GM12873 (cell line): ENCODE measurements around the gene LRRTM2.

Experiments used
- TF ChIP-seq, protein P1 (sequence below): IDR thresholded peaks from 2 replicates; pipeline ENCODE4 v1.5.1; 2012; ENCODE audit warnings: low read depth, mild to moderate bottlenecking, moderate library complexity, low read length, control low read depth; ENCODE audit not compliant: insufficient read depth; ENCODE audit errors: missing control alignments

LRRTM2 gene

DNA sequence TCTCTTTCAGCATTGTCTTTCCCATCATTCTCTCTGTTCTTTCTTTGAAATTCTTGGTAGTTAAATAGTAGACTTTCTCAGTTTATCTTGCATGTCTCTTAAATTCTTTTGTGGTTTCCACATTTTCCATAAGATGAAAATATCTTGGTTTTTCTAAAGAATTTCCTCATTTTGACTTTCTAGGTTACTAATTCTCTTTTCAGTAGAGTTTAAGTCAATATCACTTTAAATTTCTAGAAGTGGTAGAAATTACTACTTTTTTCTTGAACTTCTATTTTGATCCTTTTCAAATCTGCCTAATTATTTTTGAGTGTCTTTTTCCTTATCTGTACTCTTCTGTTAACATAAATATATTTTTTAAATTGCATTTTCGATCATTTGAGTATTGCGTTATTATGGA is 23.6 kb upstream of the LRRTM2 start:
- TF ChIP-seq, protein P1, sequence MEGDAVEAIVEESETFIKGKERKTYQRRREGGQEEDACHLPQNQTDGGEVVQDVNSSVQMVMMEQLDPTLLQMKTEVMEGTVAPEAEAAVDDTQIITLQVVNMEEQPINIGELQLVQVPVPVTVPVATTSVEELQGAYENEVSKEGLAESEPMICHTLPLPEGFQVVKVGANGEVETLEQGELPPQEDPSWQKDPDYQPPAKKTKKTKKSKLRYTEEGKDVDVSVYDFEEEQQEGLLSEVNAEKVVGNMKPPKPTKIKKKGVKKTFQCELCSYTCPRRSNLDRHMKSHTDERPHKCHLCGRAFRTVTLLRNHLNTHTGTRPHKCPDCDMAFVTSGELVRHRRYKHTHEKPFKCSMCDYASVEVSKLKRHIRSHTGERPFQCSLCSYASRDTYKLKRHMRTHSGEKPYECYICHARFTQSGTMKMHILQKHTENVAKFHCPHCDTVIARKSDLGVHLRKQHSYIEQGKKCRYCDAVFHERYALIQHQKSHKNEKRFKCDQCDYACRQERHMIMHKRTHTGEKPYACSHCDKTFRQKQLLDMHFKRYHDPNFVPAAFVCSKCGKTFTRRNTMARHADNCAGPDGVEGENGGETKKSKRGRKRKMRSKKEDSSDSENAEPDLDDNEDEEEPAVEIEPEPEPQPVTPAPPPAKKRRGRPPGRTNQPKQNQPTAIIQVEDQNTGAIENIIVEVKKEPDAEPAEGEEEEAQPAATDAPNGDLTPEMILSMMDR: no peak

DNA sequence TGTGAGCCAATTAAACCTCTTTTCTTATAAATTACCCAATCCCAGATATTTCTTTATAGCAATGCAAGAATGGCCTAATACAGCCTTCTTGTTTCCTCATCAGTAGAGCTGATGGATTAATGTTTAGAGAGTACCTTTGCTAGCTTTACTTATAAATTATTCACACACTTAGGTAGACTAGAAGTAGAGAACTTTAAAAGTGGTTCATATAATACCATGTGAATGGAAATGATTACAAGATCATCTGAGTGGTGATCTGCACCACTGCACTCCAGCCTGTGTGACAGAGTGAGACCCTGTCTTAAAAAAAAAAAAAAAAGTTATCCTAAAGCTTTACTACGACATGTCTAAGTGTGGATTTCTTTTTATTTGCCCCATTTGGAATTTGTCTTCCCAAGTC is 23.2 kb upstream of the LRRTM2 start:
- TF ChIP-seq, protein P1: no peak

DNA sequence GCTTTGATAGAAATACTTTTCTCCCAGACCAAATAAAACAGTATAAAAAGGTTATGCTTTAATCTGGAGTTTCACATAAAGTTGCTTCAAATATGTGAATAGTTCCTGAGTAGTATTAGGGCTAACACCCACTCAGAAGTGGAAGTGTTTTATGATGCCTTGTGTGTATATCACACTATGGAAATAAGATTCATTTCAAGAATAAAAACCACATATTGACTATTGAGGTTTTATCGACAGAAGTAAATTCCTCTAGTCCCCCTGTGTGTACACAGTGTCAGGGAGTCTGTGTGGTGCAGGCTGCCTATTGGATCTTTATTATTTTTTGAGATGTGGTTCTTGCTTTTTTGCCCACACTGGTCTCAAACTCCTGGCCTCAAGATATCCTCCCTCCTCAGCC is 20.8 kb upstream of the LRRTM2 start:
- TF ChIP-seq, protein P1: no peak

DNA sequence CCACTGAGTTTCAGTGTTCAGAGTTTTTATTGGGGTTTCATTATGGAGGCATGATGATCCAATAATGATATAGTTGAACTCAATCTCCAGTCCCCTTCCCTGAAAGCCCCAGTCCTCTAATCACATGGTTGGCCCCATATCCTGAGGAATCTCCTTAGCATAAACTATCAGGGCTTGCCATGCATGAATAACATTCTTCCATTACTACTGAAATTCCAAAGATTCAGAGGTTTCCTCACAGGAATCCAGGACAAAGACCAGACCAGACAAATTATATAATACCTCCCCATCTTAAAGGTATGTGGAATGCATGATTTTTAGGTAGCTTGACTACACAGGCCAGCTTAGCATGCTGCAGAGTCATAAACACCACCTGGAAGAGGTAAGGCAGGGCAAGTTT is 15.5 kb upstream of the LRRTM2 start:
- TF ChIP-seq, protein P1: no peak

DNA sequence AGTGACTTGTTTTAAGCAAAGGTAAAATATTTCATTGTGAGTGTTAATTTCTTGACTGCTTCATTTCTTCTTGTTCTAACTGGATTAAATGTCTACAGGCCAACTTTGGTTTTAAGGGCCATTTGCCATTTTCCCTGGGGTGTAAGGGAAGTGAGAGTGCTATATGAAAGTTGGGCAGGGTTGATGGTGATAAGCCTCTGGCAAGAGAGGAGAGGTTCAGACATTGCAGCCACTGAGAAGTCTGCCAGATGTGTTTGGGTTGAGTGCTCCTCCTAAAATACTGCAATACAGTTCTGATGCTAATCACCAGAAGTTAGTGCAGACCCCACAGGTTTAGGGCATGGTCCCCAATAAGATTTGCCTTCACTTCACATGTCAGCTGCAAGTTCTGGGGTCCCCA is 14.9 kb upstream of the LRRTM2 start:
- TF ChIP-seq, protein P1: no peak

DNA sequence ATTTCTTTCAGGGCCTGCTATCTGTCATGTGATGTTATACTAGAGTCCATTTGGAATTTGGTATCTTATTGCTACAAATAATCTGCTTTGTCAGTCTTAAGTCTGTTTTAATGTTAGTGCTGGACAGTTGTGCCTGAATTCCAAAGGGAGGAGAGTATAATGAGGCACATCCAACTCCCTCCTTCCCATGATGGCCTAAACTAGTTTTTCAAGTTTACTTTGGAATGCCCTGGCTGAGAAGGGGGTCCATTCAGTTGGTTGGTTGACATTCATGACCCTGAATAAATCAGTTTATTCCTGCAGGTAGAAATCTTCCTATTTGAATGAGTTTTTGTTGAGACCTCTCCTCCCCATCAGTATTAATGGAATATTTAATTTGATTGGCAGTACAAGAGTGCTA is 9.4 kb upstream of the LRRTM2 start:
- TF ChIP-seq, protein P1: no peak

DNA sequence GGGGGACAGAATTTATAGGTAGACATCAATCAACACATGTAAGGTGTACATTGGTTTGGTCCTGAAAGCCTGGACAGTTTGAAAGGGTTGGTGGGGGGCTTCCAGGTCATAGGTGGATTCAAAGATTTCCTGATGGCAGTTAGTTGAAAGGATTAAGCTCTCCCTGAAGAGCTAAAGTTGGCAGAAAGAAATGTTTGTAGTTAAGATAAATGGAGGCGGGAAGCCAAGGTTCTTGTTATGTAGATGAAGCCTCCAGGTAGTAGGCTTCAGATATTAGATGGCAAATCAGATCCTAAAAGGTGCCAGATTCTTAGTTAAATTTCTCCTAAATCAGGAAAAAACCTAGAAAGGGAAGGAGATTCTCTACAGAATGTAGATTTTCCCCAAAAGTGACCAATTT is 9.0 kb upstream of the LRRTM2 start:
- TF ChIP-seq, protein P1: no peak
